ENCODE data around the gene GPRC5C. TPM values are rescaled to one million over a fixed set of nuclear protein-coding genes. Genes with fewer than 3 reads are reported as not detected.

GPRC5C gene
- total and polyA plus RNA-seq, 9 of the 15 experiments (the other 6 are each of a cell fraction or from before 2014, with no cell fraction given) = 0.28 to 9.0 (median 4.1) TPM

DNA sequence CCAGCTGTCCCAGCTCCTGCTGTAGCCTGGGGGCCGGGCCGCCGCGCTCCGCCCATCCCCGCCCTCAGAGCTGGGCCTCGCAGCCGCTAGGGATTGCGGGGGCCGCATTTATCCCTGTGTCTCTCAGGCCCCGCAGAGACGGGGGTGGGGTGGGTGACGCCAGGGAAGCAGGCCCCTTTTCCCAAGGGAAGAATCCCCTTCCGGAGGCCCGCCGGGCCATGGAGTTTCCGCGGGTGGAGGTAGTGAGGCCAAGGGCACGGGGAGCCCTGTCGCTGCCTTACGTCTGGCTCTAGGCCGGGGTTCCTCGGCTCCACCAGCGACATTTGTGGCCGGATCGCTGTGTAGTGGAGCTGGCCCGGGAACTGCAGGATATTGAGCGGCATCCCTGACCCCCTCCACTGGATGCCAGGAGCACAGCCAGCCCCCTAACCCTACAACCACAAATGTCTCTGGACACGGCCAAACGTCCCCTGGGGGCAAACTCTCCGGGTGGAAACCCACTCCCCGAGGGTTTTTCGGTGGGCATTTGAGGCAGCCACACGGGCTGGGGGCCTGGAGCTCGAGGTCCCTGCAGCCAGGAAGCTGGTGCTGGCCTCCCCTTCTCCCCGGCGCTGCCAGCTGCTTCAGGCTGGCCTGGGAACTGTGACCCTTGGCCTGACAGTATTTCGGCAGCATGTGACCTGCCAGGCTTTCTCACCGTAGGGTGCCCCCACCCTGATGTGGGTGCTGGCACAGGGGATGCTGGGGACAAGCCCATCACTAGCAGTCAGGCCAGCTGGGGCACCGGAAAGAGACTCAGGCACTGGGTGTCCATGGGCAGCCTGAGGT lies 22.5 kb downstream of the GPRC5C start (continued):
- no peak for TF ChIP-seq POU5F1 (IDR thresholded peaks at IDR 0.05; ENCODE audit: borderline replicate concordance, low read depth, low read length, partially characterized antibody)
- peak; percentile 42 for TF ChIP-seq PCBP1 (IDR thresholded peaks at IDR 0.05; ENCODE audit: low read depth, low read length, poor library complexity, severe bottlenecking)
- TF ChIP-seq ID3 (CRISPR knock-in tag; IDR thresholded peaks at IDR 0.05) = no peak
- TF ChIP-seq ID3 (tag; IDR thresholded peaks at IDR 0.05) = no peak
- TF ChIP-seq SP1 (CRISPR knock-in tag; IDR thresholded peaks at IDR 0.05) = peak; percentile 76; the same call in 1 of the 2 replicates
- TF ChIP-seq SPI1 (IDR thresholded peaks at IDR 0.05; ENCODE audit: borderline replicate concordance, low read depth, low read length) = no peak
- no peak for TF ChIP-seq TAF9B (IDR thresholded peaks at IDR 0.05; ENCODE audit: partially characterized antibody)
- TF ChIP-seq TBL1XR1 (IDR thresholded peaks at IDR 0.05; ENCODE audit: low read length in 2 of 2) = no peak
- TF ChIP-seq NR3C1 (CRISPR knock-in tag; IDR thresholded peaks at IDR 0.05) = no peak
- no peak for TF ChIP-seq SRSF3 (IDR thresholded peaks at IDR 0.05; ENCODE audit: insufficient read depth, low read length)
- no peak for TF ChIP-seq E2F3 (CRISPR knock-in tag; IDR thresholded peaks at IDR 0.05)
- no peak for TF ChIP-seq CEBPG (CRISPR knock-in tag; IDR thresholded peaks at IDR 0.05)
- no peak for TF ChIP-seq CEBPG (tag; conservative IDR thresholded peaks at IDR 0.05 in 1 of 2, IDR thresholded peaks at IDR 0.05 in 1 of 2)
- TF ChIP-seq ZNF124 (CRISPR knock-in tag; IDR thresholded peaks at IDR 0.05) = no peak
- TF ChIP-seq, protein P1, sequence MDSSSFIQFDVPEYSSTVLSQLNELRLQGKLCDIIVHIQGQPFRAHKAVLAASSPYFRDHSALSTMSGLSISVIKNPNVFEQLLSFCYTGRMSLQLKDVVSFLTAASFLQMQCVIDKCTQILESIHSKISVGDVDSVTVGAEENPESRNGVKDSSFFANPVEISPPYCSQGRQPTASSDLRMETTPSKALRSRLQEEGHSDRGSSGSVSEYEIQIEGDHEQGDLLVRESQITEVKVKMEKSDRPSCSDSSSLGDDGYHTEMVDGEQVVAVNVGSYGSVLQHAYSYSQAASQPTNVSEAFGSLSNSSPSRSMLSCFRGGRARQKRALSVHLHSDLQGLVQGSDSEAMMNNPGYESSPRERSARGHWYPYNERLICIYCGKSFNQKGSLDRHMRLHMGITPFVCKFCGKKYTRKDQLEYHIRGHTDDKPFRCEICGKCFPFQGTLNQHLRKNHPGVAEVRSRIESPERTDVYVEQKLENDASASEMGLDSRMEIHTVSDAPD (CRISPR knock-in tag; IDR thresholded peaks at IDR 0.05) = no peak
- TF ChIP-seq, protein P2, sequence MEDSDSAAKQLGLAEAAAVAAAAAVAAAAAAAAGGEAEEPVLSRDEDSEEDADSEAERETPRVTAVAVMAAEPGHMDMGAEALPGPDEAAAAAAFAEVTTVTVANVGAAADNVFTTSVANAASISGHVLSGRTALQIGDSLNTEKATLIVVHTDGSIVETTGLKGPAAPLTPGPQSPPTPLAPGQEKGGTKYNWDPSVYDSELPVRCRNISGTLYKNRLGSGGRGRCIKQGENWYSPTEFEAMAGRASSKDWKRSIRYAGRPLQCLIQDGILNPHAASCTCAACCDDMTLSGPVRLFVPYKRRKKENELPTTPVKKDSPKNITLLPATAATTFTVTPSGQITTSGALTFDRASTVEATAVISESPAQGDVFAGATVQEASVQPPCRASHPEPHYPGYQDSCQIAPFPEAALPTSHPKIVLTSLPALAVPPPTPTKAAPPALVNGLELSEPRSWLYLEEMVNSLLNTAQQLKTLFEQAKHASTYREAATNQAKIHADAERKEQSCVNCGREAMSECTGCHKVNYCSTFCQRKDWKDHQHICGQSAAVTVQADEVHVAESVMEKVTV (CRISPR knock-in tag; IDR thresholded peaks at IDR 0.05) = no peak
- no peak for TF ChIP-seq FOXK2 (conservative IDR thresholded peaks at IDR 0.05 in 1 of 2, IDR thresholded peaks at IDR 0.05 in 1 of 2; ENCODE audit: low read depth in 2 of 2)
- no peak for TF ChIP-seq ZNF780A (CRISPR knock-in tag; IDR thresholded peaks at IDR 0.05)
- TF ChIP-seq ZFPM2 (CRISPR knock-in tag; IDR thresholded peaks at IDR 0.05) = no peak
- TF ChIP-seq BDP1 (IDR thresholded peaks at IDR 0.05; ENCODE audit: insufficient read depth, insufficient read length) = no peak
- TF ChIP-seq, protein P3, sequence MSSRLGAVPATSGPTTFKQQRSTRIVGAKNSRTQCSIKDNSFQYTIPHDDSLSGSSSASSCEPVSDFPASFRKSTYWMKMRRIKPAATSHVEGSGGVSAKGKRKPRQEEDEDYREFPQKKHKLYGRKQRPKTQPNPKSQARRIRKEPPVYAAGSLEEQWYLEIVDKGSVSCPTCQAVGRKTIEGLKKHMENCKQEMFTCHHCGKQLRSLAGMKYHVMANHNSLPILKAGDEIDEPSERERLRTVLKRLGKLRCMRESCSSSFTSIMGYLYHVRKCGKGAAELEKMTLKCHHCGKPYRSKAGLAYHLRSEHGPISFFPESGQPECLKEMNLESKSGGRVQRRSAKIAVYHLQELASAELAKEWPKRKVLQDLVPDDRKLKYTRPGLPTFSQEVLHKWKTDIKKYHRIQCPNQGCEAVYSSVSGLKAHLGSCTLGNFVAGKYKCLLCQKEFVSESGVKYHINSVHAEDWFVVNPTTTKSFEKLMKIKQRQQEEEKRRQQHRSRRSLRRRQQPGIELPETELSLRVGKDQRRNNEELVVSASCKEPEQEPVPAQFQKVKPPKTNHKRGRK (tag; IDR thresholded peaks at IDR 0.05) = no peak
- no peak for TF ChIP-seq U2AF1 (optimal IDR thresholded peaks at IDR 0.05; ENCODE audit: low read depth, low read length)
- TF ChIP-seq ERF (CRISPR knock-in tag; IDR thresholded peaks at IDR 0.05) = no peak
- TF ChIP-seq FIP1L1 (IDR thresholded peaks at IDR 0.05; ENCODE audit: low read depth, low read length, poor library complexity, severe bottlenecking) = no peak
